Caco-2 (cell line): ENCODE results near the gene SMG1. TPM values are rescaled to one million over a fixed set of nuclear protein-coding genes. Genes with fewer than 3 reads are reported as not detected.

ENCODE experiments used
- BruUV-seq: library from RNA; stranded (reverse); fragments of 400-500 nt; replicated peaks from 2 replicates; lab custom pipeline; 2021; lab: Mats Ljungman, UMichigan
- CTCF ChIA-PET: fragments of 300-600 bp; sonication (Branson Sonifier 250); formaldehyde crosslinking; loops from one replicate; lab custom pipeline; 2022; ENCODE audit warnings: antibody characterized with exemption; lab: Charles Lee
- POLR2A ChIA-PET: fragments of 300-600 bp; sonication (Branson Sonifier 250); formaldehyde crosslinking; loops from one replicate; lab custom pipeline; 2022; ENCODE audit warnings: antibody characterized with exemption; lab: Charles Lee
- DNase-seq, 2 experiments: peaks; one replicate each; pipeline versions ENCODE4 v3.0.0 to v3.0.0-alpha.2; 2020 to 2022
- H3K27me3 ChIP-seq: replicated peaks from 2 replicates; pipeline ENCODE4 v1.6.0; 2011; ENCODE audit warnings: low read length; ENCODE audit not compliant: control insufficient read depth, insufficient read depth
- H3K36me3 ChIP-seq: 2 replicates; pipeline ENCODE4 v1.5.1; 2011; ENCODE audit warnings: low read length; ENCODE audit not compliant: control insufficient read depth, insufficient read depth
- H3K4me1 ChIP-seq: fragments of 250-450 bp; sonication (Bioruptor Pico); 2 replicates; pipeline ENCODE4 v1.5.1; 2020; ENCODE audit warnings: mild to moderate bottlenecking
- H3K4me3 ChIP-seq: 2 replicates; pipeline ENCODE4 v1.5.1; 2011; ENCODE audit warnings: low read depth, mild to moderate bottlenecking, control low read depth, low read length
- H3K9me3 ChIP-seq: fragments of 250-450 bp; sonication (Bioruptor Pico); 2 replicates; pipeline ENCODE4 v1.5.1; 2020; ENCODE audit warnings: mild to moderate bottlenecking, moderate library complexity
- H3K27ac Mint-ChIP-seq: one replicate; pipeline ENCODE4 v1.8.0; 2022; ENCODE audit warnings: mixed read lengths; ENCODE audit not compliant: unreplicated experiment
- H3K27me3 Mint-ChIP-seq: one replicate; pipeline ENCODE4 v1.8.0; 2022; ENCODE audit warnings: mixed read lengths; ENCODE audit not compliant: insufficient read depth, unreplicated experiment
- H3K36me3 Mint-ChIP-seq: one replicate; pipeline ENCODE4 v1.8.0; 2022; ENCODE audit warnings: mild to moderate bottlenecking, mixed read lengths; ENCODE audit not compliant: insufficient read depth, unreplicated experiment
- H3K4me1 Mint-ChIP-seq: one replicate; pipeline ENCODE4 v1.8.0; 2022; ENCODE audit warnings: low read depth, mixed read lengths; ENCODE audit not compliant: unreplicated experiment
- H3K4me3 Mint-ChIP-seq: one replicate; pipeline ENCODE4 v1.8.0; 2022; ENCODE audit warnings: mild to moderate bottlenecking, moderate library complexity, mixed read lengths; ENCODE audit not compliant: unreplicated experiment
- H3K9me3 Mint-ChIP-seq: one replicate; pipeline ENCODE4 v1.8.0; 2022; ENCODE audit warnings: mixed read lengths; ENCODE audit not compliant: unreplicated experiment
- CTCF ChIP-seq, 2 experiments: fragments of 200-600 bp in 1 of 2; IDR thresholded peaks; 1 replicate in 1 of 2; 2 replicates in 1 of 2; pipeline versions ENCODE4 v1.5.1 to v1.8.0; 2011 to 2022; ENCODE audit warnings: antibody characterized with exemption in 1 of 2, control low read depth in 1 of 2, inconsistent platforms in 1 of 2, low read depth in 1 of 2, low read length in 1 of 2, mild to moderate bottlenecking in 1 of 2, moderate library complexity in 1 of 2; ENCODE audit not compliant: insufficient read depth in 1 of 2, severe bottlenecking in 1 of 2, unreplicated experiment in 1 of 2
- intact Hi-C: fragments of 100-400 bp; cut with micrococcal nuclease; formaldehyde crosslinking; loops from one replicate; pipeline ENCODE4 v1.10.0; 2022; ENCODE audit not compliant: unreplicated experiment
- total RNA-seq: library from RNA; stranded (reverse); gene quantifications from 2 replicates; pipeline ENCODE4 v1.2.3, GENCODE V29; 2022

The SMG1 gene
- total RNA-seq, 1 experiment from 2014 or later: 79.1 TPM

GRCh38 chr16:18953547-18953946 lies 27.3 kb upstream of the SMG1 start:
- DNase-seq: no peak
- no peak overlapping the region for H3K4me3 ChIP-seq
- no peaks in the 10 kb centered on the region for H3K9me3 ChIP-seq
- TF ChIP-seq CTCF (IDR thresholded peaks at IDR 0.05; ENCODE audit: insufficient read depth in 1 of 2, low read depth in 1 of 2, low read length in 1 of 2, severe bottlenecking in 1 of 2, unreplicated experiment in 1 of 2): no peak
- Mint-ChIP-seq H3K4me1 (no peaks in the 10 kb centered on the region), H3K4me3 (no peak overlapping the region), H3K27ac (no peak overlapping the region), H3K27me3 (no peaks in the 10 kb centered on the region), H3K36me3 (no peaks in the 10 kb centered on the region), H3K9me3 (no peaks in the 10 kb centered on the region)
- H3K27me3 ChIP-seq: no peaks in the 10 kb centered on the region
- intact Hi-C loops: no loop called here
- no peaks in the 10 kb centered on the region for H3K36me3 ChIP-seq
- CTCF ChIA-PET: interaction anchor here (1.1 kb wide), 1 partner anchor 122 kb away, joined by 5 read pairs; no protein-coding TSS in a partner anchor
- POLR2A ChIA-PET: no interaction called here
- peaks cover under 1% of the 10 kb centered on the region; the same call in 1 of the 2 replicates for H3K4me1 ChIP-seq
- BruUV-seq: no TSS peak

- H3K27me3 ChIP-seq: no peaks in the 10 kb centered on the region
- Mint-ChIP-seq H3K4me1 (no peaks in the 10 kb centered on the region), H3K27ac (no peak overlapping the region), H3K36me3 (no peaks in the 10 kb centered on the region), H3K9me3 (no peaks in the 10 kb centered on the region), H3K4me3 (no peak overlapping the region), H3K27me3 (no peaks in the 10 kb centered on the region)
- no peaks in the 10 kb centered on the region for H3K4me1 ChIP-seq
- POLR2A ChIA-PET: no interaction called here
- no peak for DNase-seq
- no peaks in the 10 kb centered on the region for H3K36me3 ChIP-seq
- intact Hi-C loops: no loop called here
- no peak overlapping the region for H3K4me3 ChIP-seq
- no TSS peak for BruUV-seq
- H3K9me3 ChIP-seq: no peaks in the 10 kb centered on the region
- CTCF ChIA-PET: interaction anchor here (0.6 kb wide), 1 partner anchor 13 kb away, joined by 3 read pairs; no protein-coding TSS in a partner anchor
- TF ChIP-seq CTCF (IDR thresholded peaks at IDR 0.05; ENCODE audit: insufficient read depth in 1 of 2, low read depth in 1 of 2, low read length in 1 of 2, severe bottlenecking in 1 of 2, unreplicated experiment in 1 of 2): no peak
These were observed 24.4 kb upstream of the SMG1 start for GRCh38 chr16:18950469-18951185.

- no peaks in the 10 kb centered on the region for H3K4me1 ChIP-seq
- no peaks in the 10 kb centered on the region for H3K27me3 ChIP-seq
- Mint-ChIP-seq H3K4me3 (no peak overlapping the region), H3K4me1 (no peaks in the 10 kb centered on the region), H3K9me3 (no peaks in the 10 kb centered on the region), H3K36me3 (no peaks in the 10 kb centered on the region), H3K27me3 (no peaks in the 10 kb centered on the region), H3K27ac (no peak overlapping the region)
- no peak for TF ChIP-seq CTCF (IDR thresholded peaks at IDR 0.05; ENCODE audit: insufficient read depth in 1 of 2, low read depth in 1 of 2, low read length in 1 of 2, severe bottlenecking in 1 of 2, unreplicated experiment in 1 of 2)
- POLR2A ChIA-PET: no interaction called here
- CTCF ChIA-PET: no interaction called here
- H3K36me3 ChIP-seq: no peaks in the 10 kb centered on the region
- no peaks in the 10 kb centered on the region for H3K9me3 ChIP-seq
- intact Hi-C loops: no loop called here
- H3K4me3 ChIP-seq: no peak overlapping the region
- BruUV-seq: no TSS peak
- DNase-seq: no peak
These were observed 22.3 kb upstream of the SMG1 start for GRCh38 chr16:18948372-18949020.
